AG04450 (cell line): ENCODE data around the gene COL20A1. TPM values are rescaled to one million over a fixed set of nuclear protein-coding genes. Genes with fewer than 3 reads are reported as not detected.

Experiments used
- CTCF ChIA-PET: fragments of 300-600, 350-600 bp; formaldehyde crosslinking; extraction: SDS; loops from one replicate; lab custom pipeline; 2022; ENCODE audit warnings: antibody characterized with exemption, inconsistent platforms; lab: Charles Lee
- POLR2A ChIA-PET: fragments of 350-600 bp; formaldehyde crosslinking; extraction: SDS; loops from one replicate; lab custom pipeline; 2021; ENCODE audit warnings: antibody characterized with exemption, inconsistent platforms; lab: Yijun Ruan, JAX
- DNase-seq: peaks from one replicate; pipeline ENCODE4 v3.0.0-alpha.2; 2011; ENCODE audit warnings: low read depth, low spot score
- H3K27ac ChIP-seq: one replicate; pipeline ENCODE4 v1.5.1; 2012; ENCODE audit warnings: low read depth, low read length, control low read depth
- H3K27me3 ChIP-seq: one replicate; pipeline ENCODE4 v1.6.0; 2012; ENCODE audit warnings: low read length; ENCODE audit not compliant: control insufficient read depth, insufficient read depth
- H3K4me3 ChIP-seq: 2 replicates; pipeline ENCODE4 v1.5.1; 2011; ENCODE audit warnings: mild to moderate bottlenecking, low read depth, low read length, control low read depth
- H3K9me3 ChIP-seq: 2 replicates; pipeline ENCODE4 v1.5.1; 2012; ENCODE audit warnings: low read length; ENCODE audit not compliant: control insufficient read depth, insufficient read depth
- CTCF ChIP-seq: IDR thresholded peaks from 2 replicates; pipeline ENCODE4 v1.5.1; 2011; ENCODE audit warnings: low read depth, low read length, control low read depth, inconsistent platforms
- polyA plus RNA-seq: library from polyadenylated mRNA; depleted of rRNA; stranded (reverse); fragments of >200 nt; gene quantifications from 2 replicates; pipeline ENCODE4 v1.2.3, GENCODE V29; 2011

COL20A1 gene
- polyA plus RNA-seq, 1 experiment: not detected

- Histone ChIP-seq H3K27me3 (peaks cover 5% of the 10 kb centered on the region), H3K9me3 (peaks cover 67% of the 10 kb centered on the region), H3K27ac (no peak overlapping the region), H3K4me3 (no peak overlapping the region)
- no peak for TF ChIP-seq CTCF
- CTCF ChIA-PET: interaction anchor here (0.5 to 0.6 kb wide), 2 partner anchors 24 to 346 kb away, joined by 3 to 4 read pairs; no protein-coding TSS in a partner anchor
- POLR2A ChIA-PET: no interaction called here
- no peak for DNase-seq
Measured at GRCh38 chr20:63356931-63357879, 64.2 kb downstream of the COL20A1 start.

GRCh38 chr20:63357921-63358905 is 65.2 kb downstream of the COL20A1 start:
- CTCF ChIA-PET: interaction anchor here (0.6 kb wide), 1 partner anchor 23 kb away, joined by 3 read pairs; no protein-coding TSS in a partner anchor
- no peak for TF ChIP-seq CTCF
- POLR2A ChIA-PET: no interaction called here

GRCh38 chr20:63359164-63359934 is 66.4 kb downstream of the COL20A1 start:
- DNase-seq: no peak
- no peak for TF ChIP-seq CTCF
- peaks cover 48% of the 10 kb centered on the region for H3K9me3 ChIP-seq
- peaks cover 11% of the 10 kb centered on the region for H3K27me3 ChIP-seq
- CTCF ChIA-PET: no interaction called here
- POLR2A ChIA-PET: no interaction called here
- no peak overlapping the region for H3K27ac ChIP-seq
- H3K4me3 ChIP-seq: no peak overlapping the region

More at GRCh38 chr20:63357921-63358905, 65.2 kb downstream of the COL20A1 start:
- Histone ChIP-seq H3K9me3 (peaks cover 57% of the 10 kb centered on the region), H3K27me3 (peaks cover 9% of the 10 kb centered on the region), H3K27ac (no peak overlapping the region), H3K4me3 (no peak overlapping the region)
- DNase-seq: no peak

- CTCF ChIA-PET: no interaction called here
- POLR2A ChIA-PET: no interaction called here
- DNase-seq: no peak
Measured at GRCh38 chr20:63359937-63360849, 67.2 kb downstream of the COL20A1 start.

More at GRCh38 chr20:63359937-63360849, 67.2 kb downstream of the COL20A1 start:
- Histone ChIP-seq H3K4me3 (no peak overlapping the region), H3K27me3 (peaks cover 11% of the 10 kb centered on the region), H3K9me3 (peaks cover 39% of the 10 kb centered on the region), H3K27ac (no peak overlapping the region)
- no peak for TF ChIP-seq CTCF
